NCI-H2029 (cell line): ENCODE measurements around the gene BCR.

Experiments used
- DNase-seq: peaks from one replicate; lab custom pipeline; 2025; lab: John Stamatoyannopoulos, UW

The BCR gene

DNA sequence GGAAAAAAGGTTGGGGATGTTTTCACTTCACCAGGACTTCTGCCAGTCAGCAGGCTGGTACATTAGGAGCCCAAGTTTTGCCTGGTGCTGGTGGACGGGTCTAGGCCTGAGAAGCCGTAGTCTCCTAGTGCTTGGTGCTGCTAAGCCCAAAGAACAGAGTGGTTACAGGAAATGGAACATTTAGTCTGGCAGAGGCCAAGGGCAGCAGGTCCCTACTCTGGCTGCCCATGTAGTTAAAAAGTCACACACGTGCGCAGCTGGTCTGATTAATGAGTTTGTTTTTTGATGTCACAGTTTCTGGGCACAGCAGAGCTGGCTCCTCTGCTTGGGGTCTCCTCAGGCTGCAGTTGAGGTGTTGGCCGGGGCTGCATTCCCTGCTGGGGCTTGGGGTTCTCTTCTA is 20.6 kb downstream of the BCR start:
- DNase-seq = no peak

DNA sequence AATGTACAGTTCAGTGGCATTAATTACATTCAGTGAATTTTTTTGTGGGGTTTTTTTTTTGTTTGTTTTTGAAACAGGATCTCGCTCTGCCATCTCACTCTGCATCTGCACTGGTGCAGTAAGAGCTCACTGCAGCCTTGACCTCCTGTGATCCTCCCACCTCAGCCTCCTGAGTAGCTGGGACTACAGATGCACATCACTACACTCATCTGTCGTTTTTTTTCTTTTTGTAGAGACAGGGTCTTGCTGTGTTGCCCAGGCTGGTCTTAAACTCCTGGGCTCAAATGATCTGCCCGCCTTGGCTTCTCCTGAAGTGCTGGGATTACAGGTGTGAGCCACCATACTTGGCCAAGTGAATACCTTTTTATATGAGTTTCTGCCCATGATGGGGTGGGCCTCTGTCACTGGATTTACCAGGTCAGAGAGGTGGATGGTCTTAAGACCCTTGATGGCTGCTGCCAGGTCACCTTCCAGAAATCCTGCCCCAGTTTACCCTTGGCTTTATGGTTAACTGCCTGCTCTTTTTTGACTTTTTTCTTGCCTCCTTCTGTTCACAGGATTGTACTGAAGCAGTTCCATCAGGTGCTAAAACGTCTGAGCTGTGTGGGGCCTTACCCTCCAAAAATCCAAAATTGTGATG is 22.6 kb downstream of the BCR start:
- no peak for DNase-seq

DNA sequence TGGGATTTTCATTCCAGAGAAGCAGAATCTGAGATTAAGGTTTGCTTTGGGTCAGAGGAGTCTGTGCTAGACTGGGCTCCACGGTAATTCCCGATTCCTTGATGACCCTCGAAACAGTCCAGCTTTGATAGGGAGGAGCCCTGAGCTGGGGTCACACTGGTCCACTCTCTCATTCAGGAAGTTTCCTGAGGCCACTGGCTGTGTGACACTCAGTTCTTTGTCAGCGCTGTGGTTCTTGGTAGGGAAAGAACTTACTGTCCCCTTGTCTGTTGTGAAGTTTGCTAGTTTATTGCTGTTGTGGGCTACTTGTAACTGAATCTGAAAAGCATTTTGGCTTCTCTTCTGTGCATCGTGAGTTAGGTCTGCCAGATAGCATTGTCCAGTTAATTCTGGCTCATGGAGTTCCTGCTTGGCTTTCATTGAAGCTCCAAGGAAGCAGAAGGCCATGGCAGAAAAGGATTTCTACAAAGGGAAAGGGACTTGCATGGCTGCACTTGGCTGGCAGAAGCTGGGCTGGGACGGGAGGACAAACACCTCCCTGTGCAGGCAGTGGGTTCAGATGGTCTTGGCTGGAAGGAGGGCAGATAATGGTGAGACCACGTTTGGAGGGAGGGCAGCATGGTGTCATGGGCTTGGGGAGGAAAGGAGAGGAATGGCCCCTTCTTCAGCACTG is 23.3 kb downstream of the BCR start:
- no peak for DNase-seq

DNA sequence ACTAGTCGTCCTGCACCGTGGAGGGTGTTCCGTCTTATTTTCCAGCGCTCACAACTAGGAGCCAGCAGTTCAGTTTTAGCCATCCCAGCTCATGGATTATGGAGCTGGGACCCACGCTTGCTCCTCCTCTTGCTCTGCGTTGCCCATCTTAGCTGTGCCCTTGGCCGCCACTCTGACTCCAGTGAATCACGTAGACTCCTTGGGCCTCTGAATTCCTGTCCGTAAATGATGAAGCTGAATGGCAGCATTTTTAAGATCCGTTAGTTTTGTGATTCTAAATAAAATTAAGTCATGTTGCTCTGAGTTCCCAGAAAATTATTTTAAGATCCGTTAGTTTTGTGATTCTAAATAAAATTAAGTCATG is 23.8 kb downstream of the BCR start:
- DNase-seq = no peak

DNA sequence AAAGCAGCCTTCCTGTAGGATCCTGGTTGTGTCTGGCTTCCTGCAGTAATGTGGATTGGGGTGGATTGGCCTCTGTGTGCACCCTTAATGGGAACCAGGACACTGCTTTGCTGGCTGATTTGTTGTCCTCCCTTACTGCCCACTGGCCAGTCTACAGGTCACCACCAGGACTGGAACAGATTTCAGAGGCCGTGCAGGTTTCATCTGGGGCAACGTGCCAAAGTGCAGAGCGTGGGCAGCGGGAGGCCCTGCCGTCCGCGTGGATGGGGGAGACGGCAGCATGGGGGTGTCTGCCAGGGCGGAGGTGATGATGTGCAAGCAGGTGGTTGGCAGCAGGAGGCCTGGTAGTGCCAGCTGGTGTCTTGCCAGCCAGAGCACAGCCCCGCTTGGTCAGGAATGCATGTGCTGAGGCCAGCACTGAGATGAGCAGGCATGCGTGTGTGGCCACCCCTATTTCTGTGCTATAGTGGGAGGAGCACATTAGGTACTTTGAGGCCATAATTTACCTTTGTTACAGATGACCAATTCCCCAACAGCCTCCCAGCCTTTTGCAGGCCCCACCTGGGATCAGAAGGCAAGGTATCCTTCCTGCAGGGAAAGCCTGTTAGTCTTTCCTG is 24.3 kb downstream of the BCR start:
- DNase-seq = peak; percentile 59

DNA sequence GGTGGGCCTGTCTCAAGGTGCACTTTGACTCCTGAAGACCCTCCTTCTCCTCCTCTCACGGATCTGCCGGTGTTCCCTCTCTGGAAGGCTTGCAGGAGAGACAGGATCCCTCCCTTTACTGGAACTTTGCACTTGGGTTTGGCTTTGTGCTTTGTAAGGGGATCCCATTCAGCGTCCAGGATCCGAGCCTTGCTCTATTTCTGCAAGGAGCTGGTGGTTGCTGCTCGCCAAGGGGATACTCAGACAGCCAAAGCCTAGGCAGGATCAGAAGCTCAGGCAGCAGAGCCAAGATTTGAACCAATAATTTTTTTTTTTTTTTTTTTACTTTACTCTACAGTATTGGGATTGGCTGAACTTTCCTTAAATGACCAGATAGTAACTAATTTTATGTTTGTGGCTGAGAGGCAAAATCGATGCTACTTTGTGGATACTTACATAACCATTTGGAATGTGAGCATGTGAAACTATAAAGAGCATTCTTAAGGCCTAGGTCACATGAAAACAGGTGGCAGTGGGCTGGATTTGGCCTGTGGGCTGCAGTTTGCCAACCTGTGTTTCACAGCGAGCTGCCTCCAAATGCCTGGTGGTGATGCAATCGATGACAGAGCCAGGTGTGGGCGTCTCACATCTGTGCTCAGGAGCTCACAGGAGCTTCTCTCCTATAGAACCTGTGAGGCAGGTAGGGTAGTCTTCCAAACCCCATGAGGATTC is 25.2 kb downstream of the BCR start:
- DNase-seq = peak; percentile 63

DNA sequence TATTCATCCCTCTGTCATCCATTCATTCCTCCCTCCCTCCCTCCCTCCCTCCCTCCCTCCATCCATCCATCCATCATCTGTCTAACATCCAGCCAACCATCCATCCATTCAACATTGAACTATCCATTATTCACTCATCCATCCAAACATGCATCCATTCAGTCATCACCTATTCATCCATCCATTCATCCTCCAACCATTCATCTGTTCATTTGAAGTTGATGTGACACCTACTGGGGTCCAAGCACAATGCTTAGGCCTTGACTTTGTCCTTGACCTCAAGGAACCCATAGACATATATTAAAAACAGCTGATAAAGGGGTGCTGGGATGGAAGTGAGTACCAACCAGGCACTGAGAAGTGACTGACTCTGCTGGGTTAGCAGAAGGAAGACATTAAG is 26.6 kb downstream of the BCR start:
- no peak for DNase-seq

DNA sequence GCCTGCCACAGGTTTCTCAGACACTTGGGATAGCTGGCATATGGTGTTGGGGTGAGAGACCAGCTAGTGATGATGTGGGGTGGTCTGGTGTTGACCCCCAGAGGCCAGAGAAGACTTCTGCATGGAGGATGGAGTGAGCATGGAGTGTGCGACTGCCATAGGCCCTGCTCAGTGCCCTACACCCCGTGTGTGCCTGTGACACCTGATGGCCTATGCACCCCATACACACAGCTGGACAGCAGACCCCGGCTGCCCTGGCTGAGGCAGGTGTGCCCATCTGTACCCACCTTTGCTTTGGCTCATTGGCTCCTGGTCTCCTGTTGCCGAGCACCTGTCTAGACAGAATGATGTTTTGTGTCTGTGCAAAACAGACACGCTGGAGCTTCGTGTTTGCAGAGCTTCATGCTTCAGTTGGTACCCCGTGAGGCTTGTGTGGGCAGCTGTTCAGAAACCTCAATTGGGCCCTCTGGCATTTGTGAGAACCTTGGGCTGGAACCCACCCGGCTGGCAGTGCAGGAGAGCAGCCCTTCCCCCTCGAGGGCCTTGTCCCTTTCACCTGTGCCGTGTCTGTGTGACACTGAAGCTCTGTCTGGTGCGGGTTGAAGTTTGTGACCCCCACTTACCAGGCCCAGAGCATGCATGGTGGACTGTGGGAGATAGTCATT is 27.6 kb downstream of the BCR start:
- peak; percentile 83 for DNase-seq

DNA sequence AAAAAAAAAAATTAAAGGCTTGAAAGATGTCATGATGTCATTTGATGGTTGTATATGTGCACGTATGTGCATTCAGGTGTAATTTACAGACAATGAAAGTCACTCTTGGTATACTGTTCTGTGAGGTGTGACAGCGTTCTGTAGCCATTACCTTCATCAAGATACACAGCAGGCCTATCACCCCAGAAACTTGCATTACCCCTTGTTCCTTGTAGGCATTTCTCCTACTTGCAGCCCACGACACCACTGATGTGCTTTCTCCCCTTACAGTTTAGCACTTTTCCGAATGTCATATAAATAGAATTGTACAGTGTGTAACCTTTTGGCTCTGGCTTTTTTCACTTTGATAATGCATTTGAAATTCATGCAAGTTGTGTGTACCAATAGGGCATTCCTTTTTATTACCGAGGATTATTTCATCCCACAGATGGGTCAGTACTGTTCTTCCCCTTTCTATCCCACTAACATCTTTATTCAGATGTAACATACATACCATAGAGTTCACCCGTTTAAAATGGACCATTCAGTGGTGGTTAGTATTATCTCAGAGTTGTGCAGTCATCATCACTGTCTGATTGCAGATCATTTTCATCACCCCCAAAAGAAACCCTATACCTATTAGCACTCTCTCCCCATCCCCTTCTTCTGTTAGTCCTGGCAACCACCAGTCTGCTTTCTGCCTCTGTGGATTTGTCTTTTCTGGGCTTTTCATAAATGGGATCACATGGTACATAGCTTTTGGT is 30.3 kb downstream of the BCR start:
- DNase-seq = no peak

DNA sequence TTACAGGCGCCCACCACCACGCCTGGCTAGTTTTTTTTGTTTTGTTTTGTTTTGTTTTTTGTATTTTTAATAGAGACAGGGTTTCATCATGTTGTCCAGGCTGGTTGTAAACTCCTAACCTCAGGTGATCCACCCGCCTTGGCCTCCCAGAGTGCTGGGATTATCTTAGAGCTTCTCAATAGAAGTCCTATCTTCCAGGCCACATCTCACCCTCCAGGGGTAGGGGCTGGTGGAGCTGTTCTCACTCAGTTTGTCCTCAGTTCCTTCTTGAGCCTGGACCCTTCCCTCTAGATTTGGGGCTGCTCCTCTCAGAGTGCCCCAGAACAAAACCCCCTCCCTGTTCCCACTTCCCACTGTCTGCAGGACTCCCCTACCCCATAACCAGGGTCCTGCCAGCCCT is 31.3 kb downstream of the BCR start:
- DNase-seq = no peak

DNA sequence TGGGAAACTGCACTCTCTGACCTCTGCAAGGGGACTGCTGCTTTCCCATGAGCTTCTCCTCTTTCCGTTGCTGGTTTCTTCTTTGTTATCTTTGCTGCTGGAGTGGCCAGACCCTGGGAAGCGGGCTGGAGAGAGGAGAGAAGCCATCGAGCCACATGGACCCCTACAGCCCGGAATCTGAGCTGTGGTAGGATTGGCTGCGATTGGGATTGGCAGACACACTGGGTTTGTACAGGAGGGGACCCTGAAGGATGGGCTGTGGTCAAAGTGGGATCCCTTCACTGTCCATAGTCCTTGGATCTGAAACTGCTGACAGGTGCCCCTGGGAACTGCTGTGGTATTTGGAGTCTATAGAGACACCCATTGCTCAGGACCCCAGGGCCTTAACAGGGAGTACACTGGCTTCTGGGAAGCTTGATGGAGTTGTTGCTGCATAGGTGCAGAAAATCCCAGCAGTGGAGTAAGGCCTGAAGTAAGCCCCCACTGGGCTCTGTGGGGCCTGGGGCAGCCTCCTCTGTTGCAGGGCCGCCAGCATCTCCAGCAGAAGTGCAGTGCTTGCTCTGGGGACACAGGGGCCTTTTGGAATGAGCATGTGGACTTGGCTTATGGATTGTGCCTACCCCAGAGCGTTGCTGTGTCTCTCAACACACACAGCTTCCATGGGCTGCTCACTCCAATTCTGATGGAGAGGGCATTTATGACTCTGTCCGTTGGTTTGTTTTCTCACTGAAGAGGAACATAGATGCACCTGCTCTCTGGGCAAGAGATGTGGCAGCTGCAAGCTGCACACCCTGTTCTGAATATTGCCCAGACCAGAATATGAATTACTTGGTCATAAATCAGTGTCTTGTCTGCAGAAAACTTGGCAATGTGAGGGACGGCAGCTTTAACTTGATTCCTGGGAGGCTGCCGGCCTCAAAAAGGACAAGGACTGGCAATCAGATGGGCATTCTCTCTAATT is 32.0 kb downstream of the BCR start:
- DNase-seq = peak; percentile 64

DNA sequence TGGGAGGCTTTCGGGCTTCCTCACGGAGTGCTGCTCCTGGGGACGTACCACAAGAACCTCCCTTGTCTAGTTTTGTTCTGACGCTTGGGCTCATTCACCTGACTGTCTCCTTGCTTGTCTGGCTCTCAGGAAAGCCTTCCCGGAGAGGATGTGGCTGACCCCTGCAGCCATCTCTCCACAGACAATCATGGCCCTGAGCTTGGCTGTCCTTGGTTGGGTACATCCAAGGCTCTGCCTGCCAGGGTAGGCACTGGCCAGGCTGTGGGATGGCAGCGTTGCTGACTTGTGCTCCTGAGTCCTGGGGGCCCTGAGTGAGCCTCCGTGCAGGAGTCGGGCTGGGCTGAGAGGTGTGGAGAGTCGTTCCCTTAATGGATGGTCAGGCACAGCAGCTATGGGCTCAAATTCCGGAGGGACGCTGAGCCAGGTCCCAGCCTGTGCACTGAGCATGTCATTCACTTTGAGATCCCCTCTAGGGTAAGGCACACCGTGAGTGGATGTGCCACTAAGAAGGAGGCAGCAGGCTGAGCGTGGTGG is 32.8 kb downstream of the BCR start:
- no peak for DNase-seq

DNA sequence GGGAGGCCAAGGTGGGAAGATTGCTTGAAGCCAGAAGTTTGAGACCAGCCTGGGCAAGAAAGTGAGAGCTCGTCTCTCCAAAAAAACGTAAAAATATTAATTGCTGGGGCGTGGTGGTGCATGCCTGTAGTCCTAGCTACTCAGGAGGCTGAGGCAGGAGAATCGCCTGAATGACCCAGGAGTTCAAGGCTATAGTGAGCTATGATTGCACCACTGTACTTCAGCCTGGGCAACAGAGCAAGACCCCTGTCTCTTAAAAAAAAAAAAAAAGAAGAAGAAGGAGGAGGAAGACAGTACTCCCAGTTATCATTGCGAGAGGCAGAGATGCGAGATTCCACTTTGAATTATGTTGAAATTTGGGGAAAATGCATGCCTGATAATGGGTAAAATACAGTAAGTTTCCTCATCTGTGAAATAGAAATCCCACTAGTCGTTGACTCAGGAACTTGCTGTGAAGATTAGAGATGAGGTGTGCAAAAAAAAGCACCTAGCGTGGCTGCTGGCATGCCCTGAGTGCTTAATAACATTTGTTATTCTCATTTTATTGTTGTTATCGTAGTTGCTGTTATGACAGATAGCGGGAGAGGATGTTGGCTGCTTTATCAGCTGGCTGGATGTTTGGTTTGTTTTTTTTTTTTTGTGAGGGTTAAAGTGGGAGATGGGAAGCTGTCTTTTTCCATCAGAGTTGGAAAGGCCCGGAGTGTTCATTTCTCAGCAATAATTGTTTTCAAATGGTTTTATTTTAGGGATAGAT is 33.4 kb downstream of the BCR start:
- DNase-seq = no peak

DNA sequence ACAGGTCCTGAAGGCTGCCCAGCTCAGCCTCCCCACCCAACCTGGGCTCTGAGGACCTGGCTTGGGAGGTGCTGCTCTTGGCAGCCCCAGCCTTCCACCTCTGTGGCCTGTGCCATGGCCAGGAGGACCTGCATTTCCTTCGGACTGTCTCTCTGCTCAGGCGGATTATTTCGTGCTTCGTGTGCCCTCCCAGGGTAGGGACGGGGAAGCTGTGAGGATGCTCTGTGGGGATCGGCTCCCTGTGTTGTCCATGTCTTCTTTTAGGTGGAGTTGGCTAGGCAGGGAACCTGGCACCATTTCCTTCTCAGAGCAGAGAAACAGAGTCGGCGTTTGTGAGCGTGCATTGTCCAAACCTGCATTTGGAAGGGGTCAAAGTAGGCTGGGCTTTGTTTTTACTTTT is 34.1 kb downstream of the BCR start:
- no peak for DNase-seq

DNA sequence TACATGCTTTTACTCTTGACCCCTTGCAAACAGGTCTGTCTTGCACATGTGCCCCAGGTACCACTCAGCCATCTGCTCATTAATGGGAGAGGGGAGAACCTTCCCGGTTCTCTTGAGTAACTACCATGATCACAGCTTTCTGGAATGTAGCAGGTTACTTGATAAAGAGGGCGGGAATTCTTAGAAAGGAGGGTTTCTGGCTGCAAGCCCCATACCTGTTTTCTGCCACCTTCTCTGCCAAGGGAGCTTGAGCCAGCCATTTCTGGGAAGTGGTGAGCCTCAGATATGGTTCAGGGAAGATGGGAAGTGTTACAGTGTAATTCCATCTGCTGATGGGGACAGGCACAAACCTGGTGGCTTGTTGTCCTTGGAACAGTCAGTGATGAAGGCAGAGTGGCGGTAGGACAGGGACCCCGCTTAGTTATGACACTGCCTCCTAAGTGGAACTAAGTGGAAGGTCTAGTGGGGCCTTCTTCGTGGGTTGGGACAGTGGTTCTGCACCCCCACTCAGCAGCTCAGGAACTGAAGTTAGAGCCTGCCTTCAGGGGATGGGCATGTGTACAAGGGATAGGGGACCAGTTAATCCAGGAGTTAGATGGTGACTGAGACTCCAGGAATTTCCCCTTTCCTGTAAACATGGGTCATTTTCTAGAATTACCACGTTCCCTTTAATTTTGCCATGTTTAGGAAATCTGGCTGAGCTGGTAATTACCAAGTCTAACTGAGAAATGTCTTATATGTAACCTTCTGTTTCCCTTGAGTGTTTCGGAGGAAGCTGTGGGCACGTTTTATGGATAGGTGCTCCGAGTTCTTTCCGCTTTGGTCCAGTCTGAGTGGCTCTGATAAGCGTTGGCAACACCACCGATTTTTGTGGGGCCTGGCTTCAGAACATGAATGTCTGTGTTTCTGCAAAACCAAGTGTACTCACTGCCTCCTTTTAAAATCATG is 35.3 kb downstream of the BCR start:
- DNase-seq = no peak

DNA sequence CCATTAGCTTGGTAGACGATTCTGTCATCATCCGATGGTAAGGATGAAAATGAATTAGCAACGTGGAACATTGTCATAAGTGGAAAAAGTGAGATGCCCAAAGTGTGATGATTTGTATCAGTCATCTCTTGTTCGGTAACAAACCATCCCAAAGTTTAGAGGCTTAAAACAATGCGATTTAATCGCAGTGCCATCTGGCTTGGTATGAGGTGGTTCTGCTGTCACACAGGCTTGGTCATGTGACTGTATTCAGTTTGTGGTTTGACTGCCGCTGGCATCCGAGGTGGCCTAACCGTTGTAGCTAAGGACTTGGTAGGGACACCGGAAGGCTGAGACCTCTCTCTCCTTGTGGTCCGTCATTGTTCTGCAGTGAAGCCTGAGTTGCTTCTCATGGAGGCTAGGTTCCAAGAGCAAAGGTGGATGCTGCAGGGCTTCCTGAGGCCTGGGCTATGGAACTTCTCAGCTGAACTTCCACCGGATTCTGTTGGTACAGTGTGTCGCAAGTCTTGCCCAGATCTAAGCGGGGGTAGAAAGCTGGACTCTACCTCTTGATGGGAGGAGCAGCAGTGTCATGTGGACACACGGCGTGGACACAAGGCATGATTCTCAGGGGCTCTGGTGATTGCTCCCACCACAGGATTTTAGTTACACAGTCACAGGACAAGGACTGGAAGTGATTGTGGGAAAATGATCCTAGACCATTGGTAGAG is 36.3 kb downstream of the BCR start:
- DNase-seq = no peak

DNA sequence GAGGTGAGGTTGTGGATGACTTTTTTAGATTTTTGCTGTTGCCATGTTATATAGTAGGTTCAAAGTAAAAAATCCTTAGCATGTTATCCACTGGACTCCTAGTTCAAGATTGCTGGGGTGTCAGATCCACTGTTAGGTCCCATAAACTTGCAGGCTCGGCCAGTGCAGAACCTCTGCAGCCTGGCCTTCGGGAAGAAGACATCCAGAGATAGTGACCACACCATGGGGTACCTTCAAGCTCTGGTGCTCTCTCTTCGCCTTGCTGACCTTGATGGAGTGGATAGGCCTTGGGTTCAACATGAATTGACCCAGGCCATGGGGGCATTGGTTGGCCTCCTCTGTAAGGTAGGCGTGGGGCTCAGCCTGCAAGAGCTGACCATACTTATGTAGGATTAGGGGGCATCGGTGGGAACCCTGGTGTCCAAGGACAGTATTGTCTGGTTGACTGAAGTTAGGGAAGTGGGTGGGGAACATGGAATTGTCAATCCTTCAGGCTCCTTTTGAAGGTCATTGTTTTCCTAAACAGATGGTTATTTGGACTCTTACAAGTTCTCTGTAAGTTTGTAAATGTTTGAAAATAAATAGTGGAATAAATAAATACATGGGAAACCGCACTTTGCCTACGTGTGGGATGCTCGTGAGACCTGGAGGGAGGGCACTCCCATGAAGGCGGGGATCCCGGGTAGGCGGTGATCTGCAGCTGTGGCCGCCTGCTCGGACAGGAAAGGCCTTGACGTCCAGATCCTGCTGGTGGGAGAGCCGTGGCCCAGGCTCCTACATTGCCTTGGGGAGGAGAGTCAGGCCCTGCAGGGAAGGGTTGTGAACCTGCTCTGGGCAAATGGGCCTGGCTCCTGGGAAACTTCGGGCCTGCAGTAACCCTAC is 37.1 kb downstream of the BCR start:
- no peak for DNase-seq
